ENCODE measurements around the gene AFF3.

Gene AFF3, protein sequence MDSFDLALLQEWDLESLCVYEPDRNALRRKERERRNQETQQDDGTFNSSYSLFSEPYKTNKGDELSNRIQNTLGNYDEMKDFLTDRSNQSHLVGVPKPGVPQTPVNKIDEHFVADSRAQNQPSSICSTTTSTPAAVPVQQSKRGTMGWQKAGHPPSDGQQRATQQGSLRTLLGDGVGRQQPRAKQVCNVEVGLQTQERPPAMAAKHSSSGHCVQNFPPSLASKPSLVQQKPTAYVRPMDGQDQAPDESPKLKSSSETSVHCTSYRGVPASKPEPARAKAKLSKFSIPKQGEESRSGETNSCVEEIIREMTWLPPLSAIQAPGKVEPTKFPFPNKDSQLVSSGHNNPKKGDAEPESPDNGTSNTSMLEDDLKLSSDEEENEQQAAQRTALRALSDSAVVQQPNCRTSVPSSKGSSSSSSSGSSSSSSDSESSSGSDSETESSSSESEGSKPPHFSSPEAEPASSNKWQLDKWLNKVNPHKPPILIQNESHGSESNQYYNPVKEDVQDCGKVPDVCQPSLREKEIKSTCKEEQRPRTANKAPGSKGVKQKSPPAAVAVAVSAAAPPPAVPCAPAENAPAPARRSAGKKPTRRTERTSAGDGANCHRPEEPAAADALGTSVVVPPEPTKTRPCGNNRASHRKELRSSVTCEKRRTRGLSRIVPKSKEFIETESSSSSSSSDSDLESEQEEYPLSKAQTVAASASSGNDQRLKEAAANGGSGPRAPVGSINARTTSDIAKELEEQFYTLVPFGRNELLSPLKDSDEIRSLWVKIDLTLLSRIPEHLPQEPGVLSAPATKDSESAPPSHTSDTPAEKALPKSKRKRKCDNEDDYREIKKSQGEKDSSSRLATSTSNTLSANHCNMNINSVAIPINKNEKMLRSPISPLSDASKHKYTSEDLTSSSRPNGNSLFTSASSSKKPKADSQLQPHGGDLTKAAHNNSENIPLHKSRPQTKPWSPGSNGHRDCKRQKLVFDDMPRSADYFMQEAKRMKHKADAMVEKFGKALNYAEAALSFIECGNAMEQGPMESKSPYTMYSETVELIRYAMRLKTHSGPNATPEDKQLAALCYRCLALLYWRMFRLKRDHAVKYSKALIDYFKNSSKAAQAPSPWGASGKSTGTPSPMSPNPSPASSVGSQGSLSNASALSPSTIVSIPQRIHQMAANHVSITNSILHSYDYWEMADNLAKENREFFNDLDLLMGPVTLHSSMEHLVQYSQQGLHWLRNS (N-terminal part only)

DNA sequence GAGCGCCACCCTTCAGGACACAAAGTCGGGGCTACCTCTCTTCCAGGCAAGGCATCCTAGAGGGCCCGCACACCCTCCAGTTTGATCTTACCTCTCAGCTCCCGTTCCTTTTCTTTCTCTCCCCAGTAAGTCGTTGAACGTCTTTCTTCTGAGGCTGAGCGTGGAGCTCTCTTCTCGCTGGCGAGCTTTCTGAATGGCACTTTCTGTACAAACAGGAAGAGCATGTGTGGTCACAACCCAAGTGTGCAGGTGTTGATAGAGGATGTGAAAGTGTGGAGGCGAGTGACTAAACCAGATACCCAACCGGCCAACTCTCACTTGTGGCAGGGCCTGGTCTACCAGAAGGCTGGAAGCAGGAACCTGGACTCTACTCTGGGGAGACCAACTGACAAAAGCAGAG is at the start of gene AFF3:
Gene AFF3, minus strand, starts transcription at position 198 of the 400 bp plus-strand sequence. CDS start 38,136 bp downstream, outside the sequence.
- DNase-seq (ENCODE audit: low read depth), result peak; percentile 94
- TF ChIP-seq, protein P1, sequence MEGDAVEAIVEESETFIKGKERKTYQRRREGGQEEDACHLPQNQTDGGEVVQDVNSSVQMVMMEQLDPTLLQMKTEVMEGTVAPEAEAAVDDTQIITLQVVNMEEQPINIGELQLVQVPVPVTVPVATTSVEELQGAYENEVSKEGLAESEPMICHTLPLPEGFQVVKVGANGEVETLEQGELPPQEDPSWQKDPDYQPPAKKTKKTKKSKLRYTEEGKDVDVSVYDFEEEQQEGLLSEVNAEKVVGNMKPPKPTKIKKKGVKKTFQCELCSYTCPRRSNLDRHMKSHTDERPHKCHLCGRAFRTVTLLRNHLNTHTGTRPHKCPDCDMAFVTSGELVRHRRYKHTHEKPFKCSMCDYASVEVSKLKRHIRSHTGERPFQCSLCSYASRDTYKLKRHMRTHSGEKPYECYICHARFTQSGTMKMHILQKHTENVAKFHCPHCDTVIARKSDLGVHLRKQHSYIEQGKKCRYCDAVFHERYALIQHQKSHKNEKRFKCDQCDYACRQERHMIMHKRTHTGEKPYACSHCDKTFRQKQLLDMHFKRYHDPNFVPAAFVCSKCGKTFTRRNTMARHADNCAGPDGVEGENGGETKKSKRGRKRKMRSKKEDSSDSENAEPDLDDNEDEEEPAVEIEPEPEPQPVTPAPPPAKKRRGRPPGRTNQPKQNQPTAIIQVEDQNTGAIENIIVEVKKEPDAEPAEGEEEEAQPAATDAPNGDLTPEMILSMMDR (IDR thresholded peaks at IDR 0.05; ENCODE audit: insufficient read depth, low read depth, low read length, missing control alignments), result no peak
- H3K4me3 ChIP-seq (ENCODE audit: low read depth, low read length), result peak within 1 kb of the TSS; percentile 10

- DNase-seq (ENCODE audit: low read depth), result no peak
- TF ChIP-seq, protein P1 (IDR thresholded peaks at IDR 0.05; ENCODE audit: insufficient read depth, low read depth, low read length, missing control alignments), result no peak
Observed at GRCh38 chr2:100189387-100189786, 47.0 kb upstream of the AFF3 start.

DNA sequence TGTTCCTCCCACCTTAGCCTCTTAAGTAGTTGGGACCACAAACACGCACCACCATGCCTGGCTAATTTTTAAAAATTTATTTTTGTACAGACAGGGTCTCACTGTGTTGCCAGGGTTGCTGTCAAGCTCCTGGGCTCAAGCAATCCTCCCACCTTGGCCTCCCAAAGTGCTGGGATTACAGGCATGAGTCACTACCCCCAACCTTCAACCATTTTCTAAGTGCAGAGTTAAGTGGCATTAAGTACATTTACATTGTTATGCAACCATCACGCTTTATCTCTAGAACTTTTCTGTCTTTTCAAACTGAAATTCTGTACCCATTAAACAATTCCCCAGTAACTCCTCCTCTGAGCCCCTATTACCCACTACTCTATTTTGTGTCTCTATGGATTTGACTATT is 45.9 kb upstream of the AFF3 start:
- DNase-seq (ENCODE audit: low read depth), result no peak
- H3K4me3 ChIP-seq (ENCODE audit: low read depth, low read length), result no peak overlapping the region
- TF ChIP-seq, protein P1 (IDR thresholded peaks at IDR 0.05; ENCODE audit: insufficient read depth, low read depth, low read length, missing control alignments), result no peak

More at GRCh38 chr2:100189387-100189786, 47.0 kb upstream of the AFF3 start:
- H3K4me3 ChIP-seq (ENCODE audit: low read depth, low read length), result no peak overlapping the region

DNA sequence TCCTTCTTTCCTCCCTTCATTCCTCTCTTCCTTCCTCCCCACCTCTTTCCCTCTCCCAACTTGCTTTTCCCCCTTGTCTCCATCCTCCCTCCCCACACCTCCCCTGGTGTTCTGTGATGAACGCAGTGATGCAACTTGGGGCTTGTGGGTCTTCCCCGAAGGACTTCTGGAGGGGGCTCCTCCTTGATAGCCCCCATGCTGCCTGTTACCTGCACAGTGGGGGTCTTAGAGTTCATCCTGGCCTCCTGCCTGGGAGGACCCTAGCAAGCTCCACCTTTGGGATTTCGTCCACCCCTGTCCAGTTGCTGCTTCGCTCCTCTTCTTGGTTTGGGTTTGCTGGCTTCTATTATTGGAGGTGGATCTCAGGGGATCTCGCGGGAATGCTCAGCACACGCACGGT is 43.7 kb upstream of the AFF3 start:
- TF ChIP-seq, protein P1 (IDR thresholded peaks at IDR 0.05; ENCODE audit: insufficient read depth, low read depth, low read length, missing control alignments), result no peak
- DNase-seq (ENCODE audit: low read depth), result no peak
- H3K4me3 ChIP-seq (ENCODE audit: low read depth, low read length), result no peak overlapping the region

GRCh38 chr2:100185516-100185915 is 43.1 kb upstream of the AFF3 start:
- no peak for DNase-seq (ENCODE audit: low read depth)
- TF ChIP-seq, protein P1 (IDR thresholded peaks at IDR 0.05; ENCODE audit: insufficient read depth, low read depth, low read length, missing control alignments), result no peak
- no peak overlapping the region for H3K4me3 ChIP-seq (ENCODE audit: low read depth, low read length)

- no peak overlapping the region for H3K4me3 ChIP-seq (ENCODE audit: low read depth, low read length)
- TF ChIP-seq, protein P1 (IDR thresholded peaks at IDR 0.05; ENCODE audit: insufficient read depth, low read depth, low read length, missing control alignments), result no peak
- DNase-seq (ENCODE audit: low read depth), result no peak
Observed at GRCh38 chr2:100185105-100185504, 42.7 kb upstream of the AFF3 start.

Measured in GM12865 (cell line).